H9 (cell line): ENCODE measurements around the gene CAMTA1. TPM values are rescaled to one million over a fixed set of nuclear protein-coding genes. Genes with fewer than 3 reads are reported as not detected.

Experiments used
- DNase-seq: peaks from one replicate; pipeline ENCODE4 v3.0.0-alpha.2; 2017
- H2AFZ ChIP-seq: one replicate; pipeline ENCODE4 v1.6.1; 2013; ENCODE audit warnings: mild to moderate bottlenecking, low read length, control low read depth, moderate library complexity
- H2AK5ac ChIP-seq: 2 replicates; pipeline ENCODE4 v1.6.1; 2013; ENCODE audit warnings: low read length, control low read depth, mixed read lengths; ENCODE audit not compliant: insufficient read length
- H2BK120ac ChIP-seq: one replicate; pipeline ENCODE4 v1.6.1; 2013; ENCODE audit warnings: low read depth, mild to moderate bottlenecking, low read length, control low read depth, inconsistent platforms; ENCODE audit not compliant: poor library complexity, severe bottlenecking
- H2BK12ac ChIP-seq: 2 replicates; pipeline ENCODE4 v1.6.1; 2013; ENCODE audit warnings: low read length, control low read depth, mixed read lengths, low read depth; ENCODE audit not compliant: insufficient read length
- H2BK15ac ChIP-seq: 2 replicates; pipeline ENCODE4 v1.6.1; 2013; ENCODE audit warnings: low read depth, low read length, control low read depth
- H2BK20ac ChIP-seq: one replicate; pipeline ENCODE4 v1.6.1; 2013; ENCODE audit warnings: low read depth, mild to moderate bottlenecking, low read length, control low read depth, inconsistent platforms; ENCODE audit not compliant: poor library complexity, severe bottlenecking
- H2BK5ac ChIP-seq: 2 replicates; pipeline ENCODE4 v1.6.1; 2013; ENCODE audit warnings: low read length, control low read depth, mixed read lengths; ENCODE audit not compliant: insufficient read length
- H3K14ac ChIP-seq: 2 replicates; pipeline ENCODE4 v1.6.1; 2013; ENCODE audit warnings: low read length, control low read depth; ENCODE audit not compliant: insufficient read depth
- H3K18ac ChIP-seq: 2 replicates; pipeline ENCODE4 v1.6.1; 2013; ENCODE audit warnings: low read depth, mild to moderate bottlenecking, mixed read lengths, low read length, control low read depth; ENCODE audit not compliant: insufficient read length
- H3K23ac ChIP-seq: 2 replicates; pipeline ENCODE4 v1.6.1; 2013; ENCODE audit warnings: low read length, control low read depth, mixed read lengths, low read depth; ENCODE audit not compliant: insufficient read length
- H3K23me2 ChIP-seq: 2 replicates; pipeline ENCODE4 v1.6.1; 2013; ENCODE audit warnings: low read depth, mild to moderate bottlenecking, mixed read lengths, low read length, control low read depth; ENCODE audit not compliant: insufficient read length, poor library complexity, severe bottlenecking
- H3K27ac ChIP-seq: 2 replicates; pipeline ENCODE4 v1.5.1; 2013; ENCODE audit warnings: low read length, control low read depth, mixed read lengths, low read depth; ENCODE audit not compliant: insufficient read length
- H3K27me3 ChIP-seq: 2 replicates; pipeline ENCODE4 v1.6.1; 2013; ENCODE audit warnings: low read length, control low read depth, inconsistent platforms; ENCODE audit not compliant: insufficient read depth
- H3K4ac ChIP-seq: 2 replicates; pipeline ENCODE4 v1.6.1; 2013; ENCODE audit warnings: low read depth, mild to moderate bottlenecking, control low read depth, inconsistent platforms, low read length, moderate library complexity
- H3K4me1 ChIP-seq: 2 replicates; pipeline ENCODE4 v1.6.1; 2013; ENCODE audit warnings: low read length, control low read depth, inconsistent platforms; ENCODE audit not compliant: insufficient read depth
- H3K4me2 ChIP-seq: 2 replicates; pipeline ENCODE4 v1.6.1; 2013; ENCODE audit warnings: low read length, control low read depth, mixed read lengths; ENCODE audit not compliant: insufficient read length, insufficient read depth
- H3K56ac ChIP-seq: 2 replicates; pipeline ENCODE4 v1.6.1; 2013; ENCODE audit warnings: low read depth, mild to moderate bottlenecking, mixed read lengths, low read length, control low read depth; ENCODE audit not compliant: insufficient read length
- H3K79me1 ChIP-seq: 2 replicates; pipeline ENCODE4 v1.6.1; 2013; ENCODE audit warnings: low read depth, mild to moderate bottlenecking, moderate library complexity, low read length, control low read depth, inconsistent platforms; ENCODE audit not compliant: insufficient read depth, poor library complexity, severe bottlenecking
- H3K79me2 ChIP-seq: 2 replicates; pipeline ENCODE4 v1.6.1; 2013; ENCODE audit warnings: low read length, control low read depth, inconsistent platforms; ENCODE audit not compliant: insufficient read depth
- H3K9ac ChIP-seq: 2 replicates; pipeline ENCODE4 v1.6.1; 2013; ENCODE audit warnings: low read length, control low read depth, mixed read lengths; ENCODE audit not compliant: insufficient read length; ENCODE audit errors: extremely low read depth
- H3K9me3 ChIP-seq: one replicate; pipeline ENCODE4 v1.6.1; 2013; ENCODE audit warnings: low read depth, low read length, inconsistent platforms; ENCODE audit not compliant: control insufficient read depth
- H3T11ph ChIP-seq: one replicate; pipeline ENCODE4 v1.6.1; 2013; ENCODE audit warnings: mild to moderate bottlenecking, low read length, control low read depth, inconsistent platforms
- H4K20me1 ChIP-seq: one replicate; pipeline ENCODE4 v1.6.1; 2013; ENCODE audit not compliant: control insufficient read depth, insufficient read length, insufficient read depth
- H4K5ac ChIP-seq: 2 replicates; pipeline ENCODE4 v1.6.1; 2013; ENCODE audit warnings: low read depth, mild to moderate bottlenecking, mixed read lengths, low read length, control low read depth; ENCODE audit not compliant: insufficient read length
- H4K8ac ChIP-seq: replicated peaks from 2 replicates; pipeline ENCODE4 v1.6.1; 2013; ENCODE audit warnings: low read length, control low read depth, mixed read lengths, low read depth; ENCODE audit not compliant: insufficient read length
- H4K91ac ChIP-seq: 2 replicates; pipeline ENCODE4 v1.6.1; 2013; ENCODE audit warnings: low read depth, mild to moderate bottlenecking, moderate library complexity, mixed read lengths, low read length, control low read depth; ENCODE audit not compliant: insufficient read length
- H3K27ac Mint-ChIP-seq, 3 experiments: 2 replicates in 2 of 3; 3 replicates in 1 of 3; pipeline ENCODE4 v1.8.0; 2020 to 2021; ENCODE audit warnings: mixed read lengths in 3 of 3, mild to moderate bottlenecking in 1 of 3, moderate library complexity in 1 of 3
- H3K27me3 Mint-ChIP-seq: 2 replicates; pipeline ENCODE4 v1.8.0; 2021; ENCODE audit warnings: low read depth, mild to moderate bottlenecking, moderate library complexity, mixed read lengths
- H3K36me3 Mint-ChIP-seq, 3 experiments: 2 replicates in 2 of 3; 3 replicates in 1 of 3; pipeline ENCODE4 v1.8.0; 2020 to 2021; ENCODE audit warnings: low read depth in 3 of 3, mixed read lengths in 3 of 3; ENCODE audit not compliant: insufficient read depth in 1 of 3
- H3K4me1 Mint-ChIP-seq, 2 experiments: 2 replicates each; pipeline ENCODE4 v1.8.0; 2020; ENCODE audit warnings: mixed read lengths in 2 of 2
- H3K4me3 Mint-ChIP-seq, 2 experiments: 2 replicates in 1 of 2; 3 replicates in 1 of 2; pipeline ENCODE4 v1.8.0; 2020 to 2021; ENCODE audit warnings: mild to moderate bottlenecking in 2 of 2, mixed read lengths in 2 of 2, moderate library complexity in 1 of 2
- H3K9me3 Mint-ChIP-seq, 2 experiments: 2 replicates in 1 of 2; 3 replicates in 1 of 2; pipeline ENCODE4 v1.8.0; 2020; ENCODE audit warnings: mild to moderate bottlenecking in 2 of 2, mixed read lengths in 2 of 2, moderate library complexity in 1 of 2
- CTCF ChIP-seq: fragments of 200-600 bp; sonication (generic); conservative IDR thresholded peaks from 3 replicates; pipeline ENCODE4 v1.8.0; 2021; ENCODE audit warnings: antibody characterized with exemption, mild to moderate bottlenecking
- WGBS: extraction: QIAGEN DNeasy Blood & Tissue Kit; methylation state at CpG from one replicate; pipeline ENCODE4 v1.1.7; 2013; ENCODE audit warnings: missing lambda C conversion rate, low lambda C conversion rate, mixed read lengths; ENCODE audit not compliant: insufficient read length; ENCODE audit errors: extremely low coverage; 5-methylcytosine and 5-hydroxymethylcytosine counted together
- total RNA-seq: library from RNA; stranded (reverse); gene quantifications from 2 replicates; pipeline ENCODE4 v1.2.1, GENCODE V29; 2021

CAMTA1 gene
- total RNA-seq, 1 experiment from 2014 or later = 115 TPM

- Histone ChIP-seq H3K23me2 (no peaks in the 10 kb centered on the region), H3K27ac (no peak overlapping the region)
- peak overlapping the region; percentile 29 to 81 (median 49); a peak in 4 of 7 replicates for H3K27ac Mint-ChIP-seq
These were observed 47.4 kb downstream of the CAMTA1 start for GRCh38 chr1:6832531-6833188.

More at GRCh38 chr1:6832531-6833188, 47.4 kb downstream of the CAMTA1 start:
- H4K5ac ChIP-seq = no peak overlapping the region
- H2AFZ ChIP-seq = no peak overlapping the region
- Mint-ChIP-seq H3K36me3 (peaks cover 6 to 16% (median 13%) of the 10 kb centered on the region in 3 experiments; a peak in 6 of 7 replicates), H3K4me3 (no peak overlapping the region), H3K4me1 (peaks cover 6 to 8% of the 10 kb centered on the region in 2 experiments), H3K27me3 (no peaks in the 10 kb centered on the region; the same call in 1 of the 2 replicates), H3K9me3 (no peaks in the 10 kb centered on the region)
- peaks cover 1% of the 10 kb centered on the region; the same call in 1 of the 2 replicates for H3K79me2 ChIP-seq
- no peak overlapping the region for H3K14ac ChIP-seq
- no peak for DNase-seq
- H3K9me3 ChIP-seq = no peaks in the 10 kb centered on the region
- H3K4ac ChIP-seq = no peak overlapping the region
- H2BK12ac ChIP-seq = no peak overlapping the region
- H3K4me1 ChIP-seq = no peaks in the 10 kb centered on the region
- H3K4me2 ChIP-seq = no peak overlapping the region
- no peak overlapping the region for H2AK5ac ChIP-seq
- no peak overlapping the region for H4K8ac ChIP-seq
- no peak overlapping the region for H3K18ac ChIP-seq
- no peak overlapping the region for H3K56ac ChIP-seq
- H3K9ac ChIP-seq = no peak overlapping the region
- H3T11ph ChIP-seq = no peak overlapping the region
- no peak overlapping the region for H2BK20ac ChIP-seq
- H4K20me1 ChIP-seq = no peaks in the 10 kb centered on the region
- H2BK15ac ChIP-seq = no peak overlapping the region
- H2BK5ac ChIP-seq = no peak overlapping the region
- no peak overlapping the region for H4K91ac ChIP-seq
- H3K79me1 ChIP-seq = peaks cover 18% of the 10 kb centered on the region
- H2BK120ac ChIP-seq = no peak overlapping the region
- no peak overlapping the region for H3K23ac ChIP-seq
- H3K27me3 ChIP-seq = no peaks in the 10 kb centered on the region
- no CpG with 5 or more reads among the region's 4 CpGs for WGBS
- TF ChIP-seq CTCF = no peak
